Measurements from ENCODE around the gene HTR2C.

- TF ChIP-seq CTCF (IDR thresholded peaks at IDR 0.05): no peak
- no peak for TF ChIP-seq POLR2A (IDR thresholded peaks at IDR 0.05)
Measured at GRCh38 chrX:114932550-114932949, 348.7 kb downstream of the HTR2C start.
